Activated T-helper 1 cell treated with anti-CD3 and anti-CD28 coated beads, Interleukin-12 subunit alpha, Interleukin-12 subunit beta, Interleukin-2, Interleukin-4 antibody, amounts not matched to agents 30 ng/mL and 10 ng/mL and 1 ng/mL, durations not matched to agents 14 hours and 24 hours and 36 hours (primary cell): ENCODE measurements around the gene ERMARD. TPM values are rescaled to one million over a fixed set of nuclear protein-coding genes. Genes with fewer than 3 reads are reported as not detected.

Experiments used
- DNase-seq: peaks from one replicate; pipeline ENCODE4 v3.0.0; 2021; ENCODE audit warnings: low spot score
- H3K27ac Mint-ChIP-seq: one replicate; pipeline ENCODE4 v1.8.0; 2021; ENCODE audit warnings: mild to moderate bottlenecking, mixed read lengths
- H3K27me3 Mint-ChIP-seq: one replicate; pipeline ENCODE4 v1.8.0; 2022; ENCODE audit warnings: mild to moderate bottlenecking, moderate library complexity, mixed read lengths; ENCODE audit not compliant: insufficient read depth
- H3K36me3 Mint-ChIP-seq: one replicate; pipeline ENCODE4 v1.8.0; 2021; ENCODE audit warnings: low read depth, mixed read lengths
- H3K4me1 Mint-ChIP-seq: one replicate; pipeline ENCODE4 v1.8.0; 2021; ENCODE audit warnings: low read depth, mixed read lengths
- H3K4me3 Mint-ChIP-seq: one replicate; pipeline ENCODE4 v1.8.0; 2021; ENCODE audit warnings: mild to moderate bottlenecking, moderate library complexity, mixed read lengths
- H3K9me3 Mint-ChIP-seq: one replicate; pipeline ENCODE4 v1.8.0; 2021; ENCODE audit warnings: mixed read lengths
- intact Hi-C: fragments of 100-400 bp; cut with micrococcal nuclease; formaldehyde crosslinking; loops from one replicate; pipeline ENCODE4 v1.15.1; 2024
- total RNA-seq: library from RNA; stranded (reverse); gene quantifications from 2 replicates; pipeline ENCODE4 v1.2.3, GENCODE V29; 2022

Gene ERMARD
- total RNA-seq, 1 donor from 2014 or later: 26.9 TPM

DNA sequence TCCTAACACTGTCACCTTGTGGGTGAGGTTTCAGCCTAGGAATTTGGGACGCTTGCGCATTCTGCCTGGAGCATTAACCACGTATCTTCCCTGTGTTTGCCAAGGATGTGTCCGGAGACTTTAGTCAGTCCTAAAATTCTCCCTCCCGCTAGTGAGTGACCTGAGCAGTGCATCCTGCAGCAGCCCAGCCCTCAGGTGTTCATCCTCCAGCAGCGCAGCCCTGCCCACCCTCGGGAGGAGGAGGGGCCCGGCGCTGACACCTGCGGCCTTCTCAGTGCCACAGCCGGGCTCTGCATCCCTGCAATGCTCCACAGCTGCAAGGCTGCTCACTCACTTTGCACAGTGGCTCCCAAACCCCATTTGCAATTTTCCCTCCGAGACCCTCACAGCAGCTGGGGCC, 79.5 kb downstream of the ERMARD start:
- H3K27me3 Mint-ChIP-seq: no peaks in the 10 kb centered on the region
- no peak overlapping the region for H3K4me3 Mint-ChIP-seq
- no peaks in the 10 kb centered on the region for H3K36me3 Mint-ChIP-seq
- intact Hi-C loops: loop anchor here (1.0 kb wide), 4 partner anchors 99 to 699 kb away; no protein-coding TSS in a partner anchor
- no peak overlapping the region for H3K27ac Mint-ChIP-seq
- peaks cover 5% of the 10 kb centered on the region for H3K4me1 Mint-ChIP-seq
- DNase-seq: no peak
- no peaks in the 10 kb centered on the region for H3K9me3 Mint-ChIP-seq

Other genes with a start within 250 kb of the ERMARD start
- gene WDR27, start 49.6 kb upstream of the ERMARD start, total RNA-seq: 20.1 and 26.8 TPM in 2 replicates
- gene C6orf120, start 49.5 kb upstream of the ERMARD start, total RNA-seq: 22.6 and 25.5 TPM in 2 replicates
- gene PHF10, start 27.1 kb upstream of the ERMARD start, total RNA-seq: 88.3 and 89.3 TPM in 2 replicates
- 2.2 and 2.6 TPM in 2 replicates for gene DYNLT2, start 50 bp upstream of the ERMARD start, total RNA-seq